Measurements from ENCODE around the gene LACTBL1. TPM values are rescaled to one million over a fixed set of nuclear protein-coding genes. Genes with fewer than 3 reads are reported as not detected.
"Not testable (repeated sequence)": the region's sequence is repeated elsewhere in the genome, so short reads cannot be mapped to it uniquely, and the experiment has no call there.

The LACTBL1 gene
- total RNA-seq, 1 experiment from 2014 or later = 0.28 TPM

- no peaks in the 10 kb centered on the region for H4K20me1 ChIP-seq (ENCODE audit: insufficient read depth)
- no TSS peak for BruUV-seq (replicated peaks)
- no peak overlapping the region for H3K4me3 ChIP-seq
- peaks cover 12% of the 10 kb centered on the region; the same call in 1 of the 2 replicates for H3K9me3 ChIP-seq (ENCODE audit: insufficient read depth, low read depth)
- intact Hi-C loops (cut with micrococcal nuclease; ENCODE audit: unreplicated experiment) = no loop called here
- H3F3A ChIP-seq (ENCODE audit: insufficient read depth, low read depth) = peaks cover 24% of the 10 kb centered on the region
- POLR2A ChIA-PET (ENCODE audit: unreplicated experiment) = no interaction called here
- no peaks in the 10 kb centered on the region for H3K27me3 ChIP-seq (ENCODE audit: insufficient read depth, low read depth)
- peaks cover 38% of the 10 kb centered on the region for H3K79me2 ChIP-seq (ENCODE audit: low read depth)
- H2AFZ ChIP-seq = no peak overlapping the region
- H3K27ac ChIP-seq = peak overlapping the region; percentile 93; the same call in 1 of the 2 replicates
- DNase-seq = no peak
- no peaks in the 10 kb centered on the region for H3K9me2 ChIP-seq (ENCODE audit: insufficient read depth)
- no peak for TF ChIP-seq EZH2 (IDR thresholded peaks at IDR 0.05; ENCODE audit: low read depth)
- no peak for TF ChIP-seq CTCF (conservative IDR thresholded peaks at IDR 0.05)
- CTCF ChIA-PET = no interaction called here
- H3K4me2 ChIP-seq = no peak overlapping the region
- H3K4me1 ChIP-seq (replicated peaks; ENCODE audit: insufficient read depth) = peaks cover 37% of the 10 kb centered on the region
- H3K36me3 ChIP-seq (ENCODE audit: low read depth) = peaks cover 36% of the 10 kb centered on the region
Observed at GRCh38 chr1:22995774-22996173, 23.1 kb upstream of the LACTBL1 start.

GRCh38 chr1:22993220-22993795 is 20.6 kb upstream of the LACTBL1 start:
- H3K9me2 ChIP-seq (ENCODE audit: insufficient read depth); DNase-seq; H2AFZ ChIP-seq; H3K4me2 ChIP-seq; POLR2A ChIA-PET (ENCODE audit: unreplicated experiment); BruUV-seq (replicated peaks); intact Hi-C loops (cut with micrococcal nuclease; ENCODE audit: unreplicated experiment); H3K27me3 ChIP-seq (ENCODE audit: insufficient read depth, low read depth); H3K4me3 ChIP-seq; H3K27ac ChIP-seq; CTCF ChIA-PET; H4K20me1 ChIP-seq (ENCODE audit: insufficient read depth): not testable (repeated sequence)
- Histone ChIP-seq H3K4me1 (replicated peaks; ENCODE audit: insufficient read depth) (peaks cover 25% of the 10 kb centered on the region), H3K9me3 (ENCODE audit: insufficient read depth, low read depth) (peaks cover 13% of the 10 kb centered on the region; the same call in 1 of the 2 replicates), H3F3A (ENCODE audit: insufficient read depth, low read depth) (peaks cover 21% of the 10 kb centered on the region), H3K79me2 (ENCODE audit: low read depth) (peaks cover 19% of the 10 kb centered on the region; the same call in 1 of the 2 replicates), H3K36me3 (ENCODE audit: low read depth) (peaks cover 18% of the 10 kb centered on the region)

- H3K36me3 ChIP-seq (ENCODE audit: low read depth) = peaks cover 14% of the 10 kb centered on the region
- H3K4me3 ChIP-seq; H3K9me2 ChIP-seq (ENCODE audit: insufficient read depth); H4K20me1 ChIP-seq (ENCODE audit: insufficient read depth); H3K27ac ChIP-seq; DNase-seq; BruUV-seq (replicated peaks); H2AFZ ChIP-seq; intact Hi-C loops (cut with micrococcal nuclease; ENCODE audit: unreplicated experiment); CTCF ChIA-PET; H3K4me2 ChIP-seq; H3K27me3 ChIP-seq (ENCODE audit: insufficient read depth, low read depth): not testable (repeated sequence)
- peaks cover 14% of the 10 kb centered on the region for H3F3A ChIP-seq (ENCODE audit: insufficient read depth, low read depth)
- peaks cover 15% of the 10 kb centered on the region; the same call in 1 of the 2 replicates for H3K79me2 ChIP-seq (ENCODE audit: low read depth)
- H3K9me3 ChIP-seq (ENCODE audit: insufficient read depth, low read depth) = peaks cover 13% of the 10 kb centered on the region; the same call in 1 of the 2 replicates
- H3K4me1 ChIP-seq (replicated peaks; ENCODE audit: insufficient read depth) = peaks cover 15% of the 10 kb centered on the region
- POLR2A ChIA-PET (ENCODE audit: unreplicated experiment) = interaction anchor here (0.7 kb wide), 2 partner anchors 13 to 989 kb away, joined by 6 to 47 read pairs; no protein-coding TSS in a partner anchor
Observed at GRCh38 chr1:22992384-22992783, 19.7 kb upstream of the LACTBL1 start.

GRCh38 chr1:22983944-22984343 is 11.3 kb upstream of the LACTBL1 start:
- Histone ChIP-seq H3K4me1 (replicated peaks; ENCODE audit: insufficient read depth) (peaks cover 19% of the 10 kb centered on the region), H3K4me3 (no peak overlapping the region), H3K4me2 (0 out of 2 replicates have a peak overlapping the region, but pooled peaks have one; percentile 26), H3K27ac (peak overlapping the region; percentile 32; the same call in 1 of the 2 replicates), H3K9me2 (ENCODE audit: insufficient read depth) (no peaks in the 10 kb centered on the region), H3K36me3 (ENCODE audit: low read depth) (no peaks in the 10 kb centered on the region), H3K27me3 (ENCODE audit: insufficient read depth, low read depth) (no peaks in the 10 kb centered on the region), H3K79me2 (ENCODE audit: low read depth) (0 out of 2 replicates have a peak, but pooled peaks cover 4% of the 10 kb centered on the region), H3F3A (ENCODE audit: insufficient read depth, low read depth) (no peaks in the 10 kb centered on the region; the same call in 1 of the 2 replicates), H4K20me1 (ENCODE audit: insufficient read depth) (no peaks in the 10 kb centered on the region), H3K9me3 (ENCODE audit: insufficient read depth, low read depth) (no peaks in the 10 kb centered on the region), H2AFZ (no peak overlapping the region)
- ChIA-PET POLR2A (ENCODE audit: unreplicated experiment) (no interaction called here), CTCF (no interaction called here)
- TF ChIP-seq EZH2 (IDR thresholded peaks at IDR 0.05; ENCODE audit: low read depth) (no peak), CTCF (conservative IDR thresholded peaks at IDR 0.05) (no peak)
- no TSS peak for BruUV-seq (replicated peaks)
- intact Hi-C loops (cut with micrococcal nuclease; ENCODE audit: unreplicated experiment) = no loop called here
- peak in 1 of 2 experiments; percentile 55 for DNase-seq

- H4K20me1 ChIP-seq (ENCODE audit: insufficient read depth); H3K4me3 ChIP-seq; DNase-seq; H3K9me2 ChIP-seq (ENCODE audit: insufficient read depth); H3K27ac ChIP-seq; intact Hi-C loops (cut with micrococcal nuclease; ENCODE audit: unreplicated experiment); H3K4me2 ChIP-seq; H2AFZ ChIP-seq; H3K36me3 ChIP-seq (ENCODE audit: low read depth); H3K27me3 ChIP-seq (ENCODE audit: insufficient read depth, low read depth); H3K79me2 ChIP-seq (ENCODE audit: low read depth); H3K9me3 ChIP-seq (ENCODE audit: insufficient read depth, low read depth); CTCF ChIA-PET; BruUV-seq (replicated peaks): not testable (repeated sequence)
- POLR2A ChIA-PET (ENCODE audit: unreplicated experiment) = interaction anchor here (0.6 kb wide), 2 partner anchors 40 to 364 kb away, joined by 9 to 13 read pairs; no protein-coding TSS in a partner anchor
- Histone ChIP-seq H3K4me1 (replicated peaks; ENCODE audit: insufficient read depth) (peaks cover 50% of the 10 kb centered on the region), H3F3A (ENCODE audit: insufficient read depth, low read depth) (peaks cover 19% of the 10 kb centered on the region; the same call in 1 of the 2 replicates)
Observed at GRCh38 chr1:22980471-22980790, 7.8 kb upstream of the LACTBL1 start.
